Measurements from ENCODE around the gene ATXN7L1.

DNA sequence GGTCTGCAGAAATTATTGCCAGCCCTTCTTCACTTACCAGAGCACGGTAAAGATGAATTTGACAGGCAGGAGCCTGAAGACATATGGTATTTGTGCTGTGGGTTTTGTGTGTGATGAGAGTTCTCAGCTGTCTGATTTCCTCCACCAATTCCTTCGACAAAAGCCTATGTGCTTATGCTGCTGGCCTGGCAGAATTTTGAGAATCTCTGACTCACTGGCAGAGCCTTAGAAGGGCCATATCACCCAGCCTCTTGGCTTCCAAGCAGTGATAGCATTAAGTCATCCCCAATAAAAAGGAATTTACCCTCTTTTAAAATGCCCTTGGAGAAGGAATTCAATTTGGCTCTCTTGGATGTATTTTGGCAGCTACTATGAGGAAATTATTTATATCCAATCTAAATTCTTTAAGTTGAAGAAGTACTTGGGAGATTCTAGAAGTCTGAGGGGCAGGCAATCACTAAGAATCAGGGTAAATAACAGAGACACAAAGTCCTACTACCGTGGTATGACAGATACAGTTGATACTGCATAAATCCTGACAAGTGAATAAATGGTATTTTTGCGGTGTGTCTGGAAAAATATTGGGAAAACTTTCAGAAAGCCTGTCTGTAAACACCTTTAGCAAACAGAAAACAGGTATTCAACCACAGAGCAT lies 226.5 kb downstream of the ATXN7L1 start:
- TF ChIP-seq POLR2A (IDR thresholded peaks at IDR 0.05), result no peak
- TF ChIP-seq, protein P1, sequence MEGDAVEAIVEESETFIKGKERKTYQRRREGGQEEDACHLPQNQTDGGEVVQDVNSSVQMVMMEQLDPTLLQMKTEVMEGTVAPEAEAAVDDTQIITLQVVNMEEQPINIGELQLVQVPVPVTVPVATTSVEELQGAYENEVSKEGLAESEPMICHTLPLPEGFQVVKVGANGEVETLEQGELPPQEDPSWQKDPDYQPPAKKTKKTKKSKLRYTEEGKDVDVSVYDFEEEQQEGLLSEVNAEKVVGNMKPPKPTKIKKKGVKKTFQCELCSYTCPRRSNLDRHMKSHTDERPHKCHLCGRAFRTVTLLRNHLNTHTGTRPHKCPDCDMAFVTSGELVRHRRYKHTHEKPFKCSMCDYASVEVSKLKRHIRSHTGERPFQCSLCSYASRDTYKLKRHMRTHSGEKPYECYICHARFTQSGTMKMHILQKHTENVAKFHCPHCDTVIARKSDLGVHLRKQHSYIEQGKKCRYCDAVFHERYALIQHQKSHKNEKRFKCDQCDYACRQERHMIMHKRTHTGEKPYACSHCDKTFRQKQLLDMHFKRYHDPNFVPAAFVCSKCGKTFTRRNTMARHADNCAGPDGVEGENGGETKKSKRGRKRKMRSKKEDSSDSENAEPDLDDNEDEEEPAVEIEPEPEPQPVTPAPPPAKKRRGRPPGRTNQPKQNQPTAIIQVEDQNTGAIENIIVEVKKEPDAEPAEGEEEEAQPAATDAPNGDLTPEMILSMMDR (IDR thresholded peaks at IDR 0.05), result no peak

All from Peyer's patch (tissue), 4 donors.